ENCODE measurements around the gene ATP9A. TPM values are rescaled to one million over a fixed set of nuclear protein-coding genes. Genes with fewer than 3 reads are reported as not detected.

Gene ATP9A
- total and polyA plus RNA-seq, 2 of the 4 experiments (the other 2 are of a cell fraction), result 10.6 to 22.4 TPM

GRCh38 chr20:51586005-51586440 lies 182.2 kb downstream of the ATP9A start:
- ATAC-seq (ENCODE audit: low read depth) (peak; percentile 95), DNase-seq (peak; percentile 83)
- Histone ChIP-seq H3K4ac (ENCODE audit: low read depth, low read length) (no peak overlapping the region), H3K18ac (ENCODE audit: low read depth, low read length) (no peak overlapping the region), H3K4me2 (ENCODE audit: low read depth, low read length) (no peak overlapping the region), H4K91ac (ENCODE audit: insufficient read depth, low read depth, low read length) (no peak overlapping the region), H3K9me3 (ENCODE audit: control insufficient read depth, insufficient read depth, low read length) (no peaks in the 10 kb centered on the region), H3K27me3 (ENCODE audit: control insufficient read depth, insufficient read depth, low read length) (no peaks in the 10 kb centered on the region), H2AK5ac (ENCODE audit: low read depth, low read length) (no peak overlapping the region; the same call in 1 of the 2 replicates), H3K56ac (ENCODE audit: extremely low read depth, insufficient read depth, low read length) (no peak overlapping the region), H3K79me1 (ENCODE audit: low read depth in 1 of 2, low read length in 2 of 2) (no peaks in the 10 kb centered on the region), H3K9me1 (ENCODE audit: insufficient read depth, low read length) (no peaks in the 10 kb centered on the region; the same call in none of the 2 replicates), H2BK120ac (ENCODE audit: low read depth, low read length) (0 out of 2 replicates have a peak overlapping the region, but pooled peaks have one; percentile 7), H2AK9ac (replicated peaks; ENCODE audit: low read depth, low read length, poor library complexity) (no peak overlapping the region), H4K8ac (ENCODE audit: low read depth in 2 of 2, low read length in 2 of 2) (peak overlapping the region in 1 of 2 experiments; percentile 11; a peak in 1 of 4 replicates), H2BK20ac (ENCODE audit: low read depth, low read length) (no peak overlapping the region), H2BK15ac (ENCODE audit: low read depth, low read length) (no peak overlapping the region), H3K14ac (replicated peaks; ENCODE audit: low read depth, low read length) (no peak overlapping the region; the same call in 1 of the 2 replicates), H3K23ac (ENCODE audit: low read depth, low read length) (no peak overlapping the region), H3K27ac (ENCODE audit: insufficient read depth, low read length) (no peak overlapping the region), H3K4me1 (ENCODE audit: control insufficient read depth, insufficient read depth, low read length) (peaks cover 3% of the 10 kb centered on the region; the same call in 1 of the 2 replicates), H2BK5ac (ENCODE audit: low read depth, low read length, poor library complexity, severe bottlenecking) (no peak overlapping the region), H3K4me3 (ENCODE audit: insufficient read depth, low read depth, low read length) (no peak overlapping the region), H3K9ac (ENCODE audit: low read depth, low read length) (no peak overlapping the region), H4K5ac (ENCODE audit: low read depth, low read length) (no peak overlapping the region), H3K36me3 (ENCODE audit: control insufficient read depth, insufficient read depth, low read length) (no peaks in the 10 kb centered on the region), H2AFZ (replicated peaks; ENCODE audit: low read length, poor library complexity) (peak overlapping the region; percentile 60), H4K20me1 (ENCODE audit: insufficient read depth, low read length) (no peaks in the 10 kb centered on the region)
- dilution Hi-C loops (cut with HindIII; ENCODE audit: low sequenced_read_pairs, unreplicated experiment) (loop anchor here (25.0 kb wide), 1 partner anchor 174 kb away; no protein-coding TSS in a partner anchor), in situ Hi-C loops (cut with MboI; ENCODE audit: low sequenced_read_pairs) (no loop called here), intact Hi-C loops (cut with micrococcal nuclease) (no loop called here)
- POLR2A ChIA-PET (ENCODE audit: unreplicated experiment), result interaction anchor here (0.5 to 0.6 kb wide), 2 partner anchors 12 to 195 kb away, joined by 3 read pairs; no protein-coding TSS in a partner anchor
- TF ChIP-seq CHD1 (IDR thresholded peaks at IDR 0.05; ENCODE audit: low read depth, low read length), result no peak
- TF ChIP-seq RCOR1 (IDR thresholded peaks at IDR 0.05; ENCODE audit: insufficient replicate concordance, low read length), result peak; percentile 80
- no peak for TF ChIP-seq RFX5 (IDR thresholded peaks at IDR 0.05; ENCODE audit: low read depth, low read length)
- TF ChIP-seq MAZ (IDR thresholded peaks at IDR 0.05; ENCODE audit: borderline replicate concordance, low read depth, low read length), result peak; percentile 16; the same call in 1 of the 2 replicates
- TF ChIP-seq MAFK (IDR thresholded peaks at IDR 0.05; ENCODE audit: low read depth, low read length), result no peak
- no peak; the same call in 1 of the 2 replicates for TF ChIP-seq BHLHE40 (IDR thresholded peaks at IDR 0.05; ENCODE audit: low read depth, low read length)
- TF ChIP-seq SMC3 (IDR thresholded peaks at IDR 0.05; ENCODE audit: low read depth, low read length), result no peak
- no peak for TF ChIP-seq MXI1 (IDR thresholded peaks at IDR 0.05; ENCODE audit: borderline replicate concordance, low read depth, low read length)
- TF ChIP-seq NFE2L2 (IDR thresholded peaks at IDR 0.05; ENCODE audit: low read depth, low read length), result no peak
- TF ChIP-seq POLR2A (IDR thresholded peaks at IDR 0.05; ENCODE audit: low read depth, low read length), result no peak
- no peak for TF ChIP-seq USF2 (IDR thresholded peaks at IDR 0.05; ENCODE audit: low read depth, low read length)
- no peak for TF ChIP-seq ELK1 (IDR thresholded peaks at IDR 0.05; ENCODE audit: borderline replicate concordance, low read depth, low read length)
- peak; percentile 90 for TF ChIP-seq CEBPB (IDR thresholded peaks at IDR 0.05; ENCODE audit: low read depth, low read length)
- TF ChIP-seq RAD21 (IDR thresholded peaks at IDR 0.05; ENCODE audit: low read length), result no peak
- TF ChIP-seq CTCF (conservative IDR thresholded peaks at IDR 0.05; ENCODE audit: low read depth, low read length), result no peak
- peak; percentile 76 for TF ChIP-seq FOS (IDR thresholded peaks at IDR 0.05; ENCODE audit: low read depth, low read length)
- WGBS, 2 experiments (ENCODE audit: extremely low coverage in 2 of 2, insufficient read length in 1 of 2), result no CpG with 5 or more reads among the region's 4 CpGs
- no TSS peak for BruUV-seq (replicated peaks)
- CTCF ChIA-PET, result no interaction called here
